Stimulated activated CD8-positive, alpha-beta memory T cell treated with anti-CD3 and anti-CD28 coated beads, Interleukin-12 subunit alpha, Interleukin-12 subunit beta, amount 100 ng/mL, for 4 hours (primary cell): ENCODE results near the gene CA12.
"Not testable (repeated sequence)": the region's sequence is repeated elsewhere in the genome, so short reads cannot be mapped to it uniquely, and the experiment has no call there.

ENCODE experiments used
- DNase-seq: peaks from one replicate; pipeline ENCODE4 v3.0.0-alpha.2; 2020; ENCODE audit warnings: low read depth

The CA12 gene

DNA sequence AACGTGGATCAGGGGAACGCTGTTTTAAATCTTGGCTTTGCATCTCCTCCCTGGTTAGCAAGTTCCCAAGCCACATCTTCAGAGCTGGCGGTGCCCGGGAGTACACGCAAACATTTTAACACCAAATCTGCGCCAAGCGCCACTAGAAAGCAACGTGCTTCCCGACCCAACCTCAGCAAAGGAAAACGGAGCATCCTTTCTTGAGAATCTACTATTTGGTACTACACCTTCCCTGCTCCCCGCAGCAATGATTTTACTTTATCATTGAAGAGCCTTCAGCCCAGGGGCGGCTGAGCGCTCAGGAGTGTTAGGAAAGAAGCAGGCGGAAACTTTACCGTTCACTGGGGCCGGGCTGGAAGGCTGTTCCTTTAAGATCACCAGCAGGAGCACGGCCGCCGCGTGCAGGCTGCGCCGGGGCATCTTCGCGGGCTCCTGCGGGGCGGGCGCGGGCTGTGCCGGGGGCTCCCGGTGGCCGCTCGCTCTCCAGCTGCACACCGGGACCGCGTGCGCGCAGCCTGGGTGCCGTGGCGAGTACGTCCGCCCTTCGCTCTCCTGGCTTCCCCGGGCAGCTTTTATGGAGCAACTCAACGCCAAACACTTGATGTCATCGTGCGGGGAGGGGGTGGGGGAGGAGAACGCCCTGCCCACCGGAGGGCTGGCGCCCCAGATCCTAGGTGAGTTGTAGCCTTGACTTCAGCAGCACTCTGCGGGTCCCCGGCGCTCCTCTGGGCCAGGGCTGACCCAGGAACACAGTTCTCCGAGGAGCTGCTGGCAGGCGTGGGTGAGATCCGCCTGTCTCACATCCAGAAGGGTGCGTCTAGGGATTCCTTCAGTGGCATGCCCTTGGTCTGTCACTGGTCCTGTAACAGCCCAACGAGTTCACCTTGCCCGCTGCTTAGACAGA, at the start of gene CA12:
CA12 (minus strand) TSS at position 546 of the 904 bp plus-strand sequence; CDS start at position 420, 126 bp downstream.
- DNase-seq, result no peak

DNA sequence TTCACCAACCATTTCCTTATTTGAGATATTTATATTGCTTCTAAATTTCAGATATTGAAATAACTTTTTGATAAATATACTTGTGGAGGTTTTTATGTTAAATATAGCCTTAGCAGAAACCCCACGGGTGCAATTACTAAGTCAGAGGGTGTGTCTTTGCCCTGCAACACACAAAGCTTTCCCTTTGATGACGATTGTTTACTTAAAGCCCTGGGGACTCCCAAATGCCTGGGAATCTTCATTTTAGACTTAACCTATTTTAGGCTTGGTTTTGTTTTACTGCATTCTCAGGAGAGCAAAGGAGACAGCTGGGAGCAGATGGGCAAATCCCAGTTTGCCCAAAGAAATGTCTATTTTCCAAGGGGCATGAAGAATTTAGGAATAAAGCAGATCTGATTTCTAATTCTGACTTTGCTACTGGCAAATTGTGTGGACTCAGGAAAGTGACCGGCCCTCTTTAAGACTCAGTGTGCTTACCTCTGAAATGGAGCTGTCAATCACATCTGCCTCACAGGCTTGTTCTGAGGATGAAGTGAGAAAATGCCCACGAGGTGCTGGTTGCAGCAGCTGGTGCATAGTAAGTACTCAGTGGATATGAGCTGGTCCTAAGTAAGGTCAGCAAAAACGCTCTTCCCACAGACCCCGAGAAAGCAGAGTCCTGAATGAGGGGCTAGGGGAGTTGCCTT, 49.3 kb upstream of the CA12 start:
- no peak for DNase-seq

DNA sequence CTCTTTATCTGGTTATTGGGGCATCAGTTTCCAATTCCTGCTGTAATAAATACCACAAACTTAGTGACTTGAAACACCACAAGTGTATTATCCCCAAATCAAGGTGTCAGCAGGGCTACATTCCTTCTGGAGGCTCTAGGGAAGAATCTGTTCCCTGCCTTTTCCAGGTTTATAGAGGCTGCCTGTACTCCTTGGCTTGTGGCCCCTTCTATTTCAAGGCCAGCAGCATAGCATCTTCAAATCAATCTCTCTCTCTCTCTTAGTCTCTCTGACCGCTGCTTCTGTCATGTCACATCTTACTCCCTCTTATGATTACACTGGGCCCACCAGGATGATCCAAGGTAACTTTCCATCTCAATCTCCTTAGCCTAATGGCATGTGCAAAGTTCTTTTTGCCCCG, 44.9 kb upstream of the CA12 start:
- no peak for DNase-seq

DNA sequence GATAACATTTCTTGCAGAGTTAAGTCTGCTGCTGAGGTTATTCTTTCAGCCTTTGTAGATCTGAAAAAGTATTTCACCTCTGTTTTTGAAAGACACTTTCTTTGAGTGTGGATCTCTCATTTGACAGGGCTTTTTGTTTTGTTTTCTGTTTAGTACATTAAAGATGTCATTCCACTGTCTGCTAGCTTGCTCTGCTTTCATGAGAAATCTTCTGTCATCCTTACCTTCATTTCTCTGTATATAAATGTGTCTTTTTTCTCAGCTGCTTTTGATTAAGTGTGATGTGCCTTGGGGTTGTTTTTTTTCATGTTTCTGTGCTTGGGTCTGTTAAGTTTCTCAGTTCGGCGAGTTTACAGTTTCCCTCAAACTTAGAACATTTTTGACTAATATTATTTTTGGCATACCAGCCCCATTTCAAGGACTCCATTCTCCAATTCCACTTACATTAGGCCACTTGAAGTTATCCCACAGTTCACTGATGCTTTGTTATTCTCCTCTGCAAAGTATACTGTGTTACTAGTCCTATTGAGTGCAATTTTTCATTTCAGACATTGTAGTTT, 43.9 kb upstream of the CA12 start:
- DNase-seq, result no peak

DNA sequence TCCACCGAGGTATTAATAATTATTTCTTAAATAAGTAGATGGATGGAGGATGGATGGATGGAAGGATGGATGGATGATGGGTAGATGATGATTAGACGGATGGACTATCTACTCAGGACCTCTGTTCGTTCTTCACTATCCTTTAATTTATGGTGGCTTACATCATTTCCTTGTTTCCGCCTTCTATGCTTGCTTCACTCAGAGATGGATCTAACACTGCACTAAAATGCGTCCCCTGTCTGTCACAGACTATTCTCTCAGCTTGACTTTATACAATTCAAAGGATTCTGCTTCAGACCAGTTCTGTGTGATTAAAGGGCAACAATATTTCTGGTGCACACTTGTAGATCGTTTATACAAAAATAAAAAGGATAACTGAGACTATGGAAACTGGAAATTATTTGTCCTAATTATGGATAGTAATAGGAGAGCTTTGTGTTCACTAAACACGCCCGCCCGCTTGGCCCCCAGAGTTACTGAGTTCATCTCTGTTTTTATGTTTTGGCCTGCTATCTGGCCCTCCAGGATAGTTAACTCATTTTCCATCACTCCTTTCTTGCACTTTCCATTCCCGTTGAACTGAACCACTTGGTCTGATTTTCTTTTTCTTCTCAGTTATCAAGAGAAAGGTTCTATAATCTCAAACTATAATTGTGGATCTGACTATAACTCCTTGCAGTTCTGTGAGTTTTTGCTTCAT, 41.4 kb upstream of the CA12 start:
- no peak for DNase-seq

DNA sequence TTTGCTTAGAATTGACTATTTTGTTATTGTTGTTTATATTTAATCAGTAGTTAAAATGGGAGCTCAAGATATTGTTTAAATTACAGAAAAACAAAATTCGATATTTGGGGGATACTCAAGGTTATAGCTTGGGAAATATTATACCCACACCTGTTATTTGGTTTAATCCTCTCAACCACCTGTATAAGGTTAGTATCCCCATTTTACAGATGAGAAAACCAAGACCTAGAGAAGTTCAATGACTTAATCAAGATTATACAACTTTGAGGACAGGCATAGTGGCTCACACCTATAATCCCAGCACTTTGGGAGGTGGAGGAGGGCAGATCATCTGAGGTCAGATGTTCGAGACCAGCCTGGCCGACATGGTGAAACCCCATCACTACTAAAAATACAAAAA, 39.8 kb upstream of the CA12 start:
- DNase-seq, result no peak

DNA sequence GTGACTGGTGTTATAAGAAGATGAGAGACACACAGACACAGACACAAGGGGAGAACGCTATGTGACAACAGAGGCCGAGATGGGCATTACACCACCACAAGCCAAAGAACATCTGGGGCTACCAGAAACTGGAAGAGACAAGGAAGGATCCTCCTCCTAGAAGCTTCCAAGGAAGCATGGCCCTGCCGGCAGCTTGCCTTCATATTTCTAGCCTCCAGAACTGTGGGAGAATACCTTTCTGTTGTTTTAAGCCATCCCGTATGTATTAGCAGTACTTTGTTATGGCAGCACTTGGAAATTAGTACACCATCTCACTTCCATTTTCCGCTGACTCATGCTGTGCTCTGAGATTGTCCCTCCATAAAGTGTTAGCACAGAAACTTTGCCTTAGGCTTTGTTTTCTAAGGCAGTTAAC, 38.7 kb upstream of the CA12 start:
- no peak for DNase-seq

DNA sequence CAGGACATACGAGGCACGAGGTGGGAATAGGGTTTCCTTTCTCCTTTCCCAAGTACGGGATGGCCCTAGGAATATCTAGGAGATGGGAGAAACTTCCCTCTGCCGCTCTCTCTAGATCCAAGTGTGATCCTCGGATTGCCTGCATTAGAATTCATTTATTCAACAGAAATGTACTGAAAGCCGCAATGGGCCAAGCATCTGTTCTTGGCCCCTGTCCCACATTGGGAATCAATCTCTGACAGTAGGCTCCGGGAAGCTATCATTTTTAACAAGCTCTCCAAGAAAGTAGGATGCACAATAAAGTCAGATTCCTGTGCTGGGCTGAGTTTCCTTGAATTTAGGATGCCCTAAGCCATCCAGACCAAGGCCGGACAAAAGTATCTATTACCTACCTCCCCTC, 37.2 kb upstream of the CA12 start:
- no peak for DNase-seq

DNA sequence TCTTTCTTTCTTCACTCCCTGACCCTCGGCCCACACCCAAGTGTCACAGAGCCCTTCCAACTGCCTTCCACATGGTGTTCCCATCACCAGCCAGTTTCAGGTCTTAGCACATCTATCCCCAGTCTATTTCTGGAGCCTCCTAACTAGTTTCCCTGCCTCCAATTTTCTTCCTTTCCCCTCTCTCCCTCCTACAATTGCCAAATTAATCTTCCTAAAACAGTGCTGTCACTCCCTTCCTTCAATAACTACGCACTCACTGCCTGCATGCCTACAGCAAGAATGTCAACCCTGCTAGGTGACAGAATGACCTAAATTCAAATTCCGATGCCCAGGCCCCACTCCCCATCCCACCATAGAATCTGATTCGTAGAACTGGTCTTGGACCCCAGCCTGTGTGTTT, 36.1 kb upstream of the CA12 start:
- DNase-seq, result no peak

DNA sequence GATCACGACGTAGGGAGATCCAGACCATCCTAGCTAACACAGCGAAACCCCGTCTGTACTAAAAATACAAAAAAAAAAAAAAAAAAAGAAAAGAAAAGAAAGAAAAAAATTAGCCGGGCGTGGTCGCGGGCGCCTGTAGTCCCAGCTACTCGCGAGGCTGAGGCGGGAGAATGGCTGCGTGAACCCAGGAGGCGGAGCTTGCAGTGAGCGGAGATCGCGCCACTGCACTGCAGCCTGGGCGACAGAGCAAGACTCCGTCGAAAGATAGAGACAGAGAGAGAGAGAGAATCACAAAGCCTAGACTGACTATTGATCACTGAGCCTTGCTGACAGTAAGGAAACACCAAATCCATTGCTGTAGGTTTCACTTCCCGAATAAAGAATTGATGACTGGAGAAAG, 35.6 kb upstream of the CA12 start:
- DNase-seq, result not testable (repeated sequence)

DNA sequence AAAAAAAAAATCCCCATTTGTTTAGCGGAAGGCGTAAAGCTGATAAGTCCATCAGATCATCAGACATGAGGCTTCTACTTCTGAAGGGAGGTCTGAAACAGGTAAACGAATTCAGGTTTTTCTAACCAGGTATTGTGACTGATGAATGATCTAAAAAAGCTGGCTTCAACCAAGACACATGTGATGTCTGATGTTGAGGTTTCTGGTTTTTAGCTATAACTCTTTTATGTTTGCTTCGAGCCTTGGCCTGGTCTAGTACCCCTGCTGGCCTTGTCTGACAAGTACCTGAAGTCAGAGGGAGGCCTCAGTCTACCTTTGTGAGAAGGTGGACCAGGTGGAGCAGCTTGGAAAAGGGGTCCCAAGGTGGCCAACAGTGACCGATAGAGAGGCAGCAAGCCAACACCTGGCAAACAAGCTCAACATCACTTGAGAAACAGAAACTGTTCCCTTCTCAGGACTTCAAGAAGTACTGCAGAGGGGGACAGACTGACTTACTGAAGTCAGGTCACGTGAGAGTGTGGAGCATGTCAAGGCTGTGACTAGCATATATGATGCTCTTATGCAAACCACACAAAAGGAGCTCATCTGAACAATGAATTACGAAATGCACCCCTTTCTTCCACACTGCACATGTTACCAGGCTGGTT, 33.0 kb upstream of the CA12 start:
- DNase-seq, result no peak

DNA sequence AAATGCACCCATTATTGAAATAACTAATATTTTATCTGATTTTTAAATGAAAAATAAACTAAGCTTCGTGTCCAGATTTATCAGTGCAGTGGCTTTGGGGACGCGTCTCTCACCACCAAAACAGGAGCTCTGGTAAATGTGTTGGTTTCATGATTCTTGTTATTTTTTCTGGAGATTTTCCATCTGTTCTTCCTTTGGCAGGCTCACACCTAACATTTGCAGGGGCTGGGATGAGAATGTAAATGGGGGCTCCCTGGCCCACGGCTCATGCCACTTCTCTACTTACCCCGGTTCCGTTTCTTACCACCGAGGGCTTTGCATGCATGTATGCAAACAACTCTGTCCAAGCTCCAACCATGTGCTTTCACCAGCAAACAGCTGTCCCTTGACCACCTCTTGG, 30.9 kb upstream of the CA12 start:
- no peak for DNase-seq

DNA sequence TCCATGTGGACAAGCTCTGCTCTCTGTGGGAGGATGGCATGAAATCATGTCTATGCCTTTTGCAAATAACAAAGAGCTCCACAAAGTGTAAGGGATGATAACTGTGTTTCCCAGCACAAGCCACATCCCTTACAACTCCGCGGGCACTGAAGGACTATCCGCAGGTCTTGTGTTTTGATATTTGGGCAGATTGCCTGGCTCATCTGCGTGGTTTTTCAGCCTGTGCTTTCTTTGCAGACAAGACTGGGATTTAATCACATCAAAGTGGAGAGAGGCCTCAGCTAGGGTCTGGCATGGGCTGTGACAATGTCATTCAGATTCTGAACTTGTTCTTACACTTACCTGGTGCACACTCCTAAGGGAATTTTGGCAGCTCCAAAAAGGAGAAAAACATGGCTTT, 30.2 kb upstream of the CA12 start:
- DNase-seq, result no peak

DNA sequence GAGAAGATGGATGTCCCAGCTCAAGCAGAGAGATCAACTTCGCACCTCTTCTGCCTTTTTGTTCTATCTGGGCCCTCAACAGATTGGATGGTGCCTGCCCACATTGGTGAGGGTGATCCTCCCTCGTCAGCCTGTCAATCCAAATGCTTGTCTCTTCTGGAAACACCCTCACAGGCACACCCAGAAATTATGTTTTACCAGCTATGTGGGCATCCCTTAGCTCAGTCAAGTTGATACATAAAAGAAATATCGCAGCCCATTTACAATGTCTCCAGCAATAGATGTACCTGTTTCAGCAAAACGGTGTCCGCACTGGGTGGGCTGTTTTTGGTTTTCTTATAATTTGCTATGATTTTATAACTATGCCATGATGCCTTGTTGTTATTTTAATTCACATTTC, 27.5 kb upstream of the CA12 start:
- DNase-seq, result no peak

DNA sequence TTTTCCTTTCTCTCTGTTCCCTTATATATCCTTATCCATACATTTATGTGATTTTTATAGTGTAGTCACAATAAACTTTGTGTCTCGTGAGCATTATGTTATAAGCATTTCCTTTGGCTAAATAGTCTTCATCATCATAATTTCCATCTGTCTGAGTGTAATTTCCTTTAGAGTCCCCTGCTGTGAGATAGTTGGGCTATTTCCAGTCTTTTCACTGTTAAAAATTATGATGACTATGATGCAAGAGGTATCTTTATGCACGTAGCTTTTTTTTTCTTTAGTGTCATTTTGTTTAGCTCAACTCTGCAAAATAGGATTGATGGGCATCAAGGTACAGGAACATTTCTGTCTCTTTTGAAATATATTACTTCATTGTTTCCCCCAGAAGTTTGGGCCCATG, 26.9 kb upstream of the CA12 start:
- no peak for DNase-seq

DNA sequence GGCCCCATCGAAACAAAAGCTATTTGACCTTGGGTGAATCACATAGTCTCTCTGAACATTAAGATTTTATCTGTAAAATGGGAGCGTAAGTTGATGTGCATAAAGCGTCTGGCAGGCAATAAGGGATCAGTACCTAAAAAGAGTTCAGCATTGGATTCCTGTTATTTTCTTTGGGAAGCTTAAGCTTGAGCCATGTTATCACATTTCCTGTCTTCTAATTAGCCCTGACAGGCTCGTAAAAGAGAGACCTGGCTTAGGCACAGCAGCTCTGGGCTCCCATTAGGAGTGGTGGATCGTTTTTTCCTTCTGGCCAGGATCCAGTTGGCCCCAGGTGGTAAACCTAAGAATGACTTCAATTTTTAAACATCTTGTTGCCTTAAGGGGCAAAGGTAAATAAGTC, 26.0 kb upstream of the CA12 start:
- no peak for DNase-seq

DNA sequence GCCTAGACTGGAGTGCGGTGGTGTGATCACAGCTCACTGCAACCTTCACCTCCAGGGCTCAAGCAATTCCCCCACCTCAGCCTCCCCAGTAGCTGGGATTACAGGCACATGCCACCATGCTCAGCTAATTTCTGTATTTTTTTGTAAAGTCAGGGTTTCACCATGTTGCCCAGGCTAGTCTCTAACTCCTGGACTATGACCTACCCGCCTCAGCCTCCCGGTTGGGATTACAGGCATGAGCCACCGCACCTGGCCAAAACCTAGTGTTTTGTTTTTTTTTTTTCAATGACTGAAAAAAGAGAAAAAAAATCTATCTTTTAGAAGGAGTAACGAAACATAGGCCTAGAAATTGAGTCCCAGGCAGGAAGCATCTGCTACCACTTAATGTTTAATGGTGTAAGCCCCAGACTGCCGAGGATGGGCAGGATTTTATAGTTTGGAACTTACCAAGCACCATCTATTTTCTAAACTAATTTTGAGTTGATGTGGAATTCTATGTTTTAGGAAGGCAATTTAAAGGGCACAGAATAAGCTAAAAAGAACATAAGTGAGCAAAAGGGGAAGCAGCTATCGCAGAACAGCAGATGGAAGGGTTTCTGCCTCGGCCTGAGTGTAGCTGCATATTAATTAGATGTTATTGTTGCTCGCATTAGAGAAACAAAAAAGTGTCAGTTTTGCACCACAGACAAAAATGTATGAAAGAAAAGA, 24.2 kb upstream of the CA12 start:
- no peak for DNase-seq

DNA sequence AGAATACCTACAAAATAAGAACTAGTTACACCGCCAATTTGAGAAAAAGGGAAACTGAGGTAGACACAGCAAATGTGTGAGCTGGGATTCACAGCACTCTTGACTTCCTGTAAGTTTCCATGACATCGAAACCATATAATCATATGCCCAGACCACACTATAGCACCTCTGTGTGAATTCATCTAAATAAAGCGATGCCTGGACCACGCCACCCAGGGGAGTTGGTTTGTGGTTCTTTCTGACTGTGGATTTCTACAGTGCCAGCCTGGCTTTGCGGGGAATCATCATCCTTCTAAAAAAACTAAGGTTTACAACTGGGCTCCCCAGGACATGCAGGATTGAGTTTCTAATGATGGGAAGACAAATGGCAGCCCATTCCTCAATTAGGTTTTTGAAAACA, 23.5 kb upstream of the CA12 start:
- no peak for DNase-seq

DNA sequence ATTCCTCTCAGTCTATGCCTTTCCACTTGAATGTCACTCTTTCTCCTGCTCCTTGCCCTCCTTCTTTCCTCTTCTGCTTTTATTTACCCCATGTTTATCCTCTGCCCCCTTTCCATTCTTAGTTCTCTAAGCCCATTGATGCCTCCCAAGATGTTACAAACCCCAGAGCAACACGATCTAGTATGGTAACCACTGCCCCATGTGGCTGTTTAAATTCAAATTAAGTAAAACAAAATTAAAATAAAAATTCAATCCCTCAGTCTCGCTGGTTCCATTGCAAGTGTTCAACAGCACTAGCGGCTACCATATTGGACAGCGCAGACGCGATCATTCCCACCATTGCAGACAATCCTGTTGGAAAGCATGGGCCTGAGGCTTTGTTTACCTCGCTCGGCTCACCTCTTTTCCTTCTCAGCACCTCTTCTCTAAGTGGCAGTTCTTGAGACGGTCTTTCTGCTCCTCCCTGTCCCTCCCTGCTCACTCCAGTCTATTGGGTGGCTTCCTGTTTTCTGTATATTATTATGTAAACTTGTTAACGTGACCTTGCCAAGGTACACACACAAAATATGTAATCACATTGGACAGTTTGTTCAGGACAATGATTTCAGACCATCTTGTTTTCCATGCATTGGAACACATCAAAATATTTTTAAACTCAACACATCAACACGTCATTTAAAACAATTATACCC, 21.8 kb upstream of the CA12 start:
- DNase-seq, result no peak

DNA sequence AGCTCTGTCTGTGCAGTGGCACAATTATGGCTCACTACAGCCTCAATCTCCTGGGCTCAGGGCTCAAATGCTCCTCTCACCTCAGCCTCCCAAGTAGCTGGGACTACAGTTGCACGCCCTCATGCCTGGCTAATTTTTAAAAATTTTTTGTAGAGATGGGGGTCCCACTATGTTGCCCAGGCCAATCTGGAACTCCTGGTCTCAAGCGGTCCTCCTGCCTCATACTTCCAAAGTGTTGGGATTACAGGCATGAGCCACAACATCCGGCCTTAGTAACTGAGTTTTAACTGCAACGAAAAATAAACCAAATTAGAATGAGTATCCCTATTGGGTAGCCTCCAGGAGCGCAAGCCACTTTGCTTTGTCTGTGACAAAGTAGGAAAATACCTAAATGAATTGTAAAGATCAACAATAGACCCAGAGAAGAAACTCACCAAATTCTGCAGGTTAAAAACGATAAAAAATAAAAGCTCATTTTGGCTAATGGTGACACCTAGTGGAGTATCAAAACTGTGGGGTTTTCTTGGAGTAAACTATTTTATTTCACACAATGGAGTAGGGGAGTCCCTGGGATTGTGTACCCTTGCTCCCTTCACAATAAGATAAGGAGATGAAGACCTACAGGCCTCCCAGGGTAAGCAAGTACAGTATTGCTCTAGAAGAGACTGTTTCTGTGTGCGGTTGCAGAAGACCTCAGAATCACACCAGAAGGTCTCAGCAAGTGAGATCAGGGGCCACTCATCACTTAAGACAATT, 21.0 kb upstream of the CA12 start:
- DNase-seq, result no peak
